HG03025 (cell line): ENCODE results near the gene SAMD14.

ENCODE experiments used
- ATAC-seq: cut with Tn5 transposase; IDR thresholded peaks from one replicate; pipeline ENCODE4 v1.9.1; 2021; ENCODE audit warnings: mild to moderate bottlenecking, moderate library complexity; ENCODE audit not compliant: unreplicated experiment, low FRiP score

Gene SAMD14

DNA sequence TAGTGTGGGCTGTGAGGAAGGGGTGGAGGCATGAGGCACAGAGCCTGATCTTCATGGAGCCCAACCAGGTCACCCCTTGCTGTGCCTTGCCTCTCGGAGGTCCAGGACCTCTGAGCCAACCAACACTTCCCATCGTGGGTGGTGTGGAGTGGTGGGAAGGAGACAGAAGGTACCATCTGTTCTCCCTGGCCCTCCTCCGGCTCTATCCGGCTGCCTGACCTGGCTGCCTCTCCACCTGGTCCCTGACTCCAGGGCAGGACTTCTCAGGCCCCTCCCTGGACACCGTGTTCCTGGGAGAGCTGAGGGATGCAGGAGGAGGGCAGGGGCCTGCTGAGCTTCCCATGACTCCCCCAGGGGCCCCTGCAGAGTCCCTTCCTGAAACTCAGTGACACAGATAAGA is 31.0 kb downstream of the SAMD14 start:
- no peak for ATAC-seq

DNA sequence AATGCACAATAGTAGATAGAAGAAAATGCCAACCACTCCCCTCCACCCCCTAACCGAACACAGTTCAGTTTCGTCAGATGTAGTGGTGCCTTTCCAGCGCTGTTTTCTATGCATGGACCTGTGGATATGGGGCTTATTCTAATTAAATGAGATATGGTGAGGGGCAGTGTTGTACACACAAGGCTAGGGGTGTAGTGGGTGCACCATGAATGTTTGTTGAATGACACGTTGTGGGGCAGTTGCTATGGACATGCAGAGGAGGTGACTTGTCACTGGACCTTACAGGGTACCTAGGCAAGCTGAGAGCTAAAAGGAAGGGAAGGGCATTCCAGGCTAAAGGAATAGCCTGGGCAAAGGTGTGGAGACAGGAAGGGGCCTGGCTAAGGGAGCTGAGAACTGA is 31.4 kb downstream of the SAMD14 start:
- ATAC-seq, result no peak

DNA sequence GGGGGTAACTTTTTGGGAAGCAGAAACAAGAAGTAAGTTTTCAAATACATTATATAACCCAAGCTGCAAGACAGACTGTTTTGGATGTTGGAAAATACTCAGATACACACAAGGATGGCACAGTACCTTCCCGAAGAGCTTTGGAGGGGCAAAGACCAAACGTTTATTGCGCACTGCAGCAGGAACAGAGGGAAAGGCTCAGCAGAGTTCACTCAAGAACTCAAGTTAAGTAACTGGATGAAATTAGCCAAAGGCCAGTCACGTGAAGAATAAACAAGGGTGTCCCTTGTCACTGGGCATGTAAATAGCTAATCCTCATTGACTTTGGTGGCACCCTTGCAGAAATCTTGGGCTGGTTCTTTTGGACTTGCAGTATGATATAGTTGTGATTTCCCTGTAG is 32.0 kb downstream of the SAMD14 start:
- ATAC-seq, result no peak

DNA sequence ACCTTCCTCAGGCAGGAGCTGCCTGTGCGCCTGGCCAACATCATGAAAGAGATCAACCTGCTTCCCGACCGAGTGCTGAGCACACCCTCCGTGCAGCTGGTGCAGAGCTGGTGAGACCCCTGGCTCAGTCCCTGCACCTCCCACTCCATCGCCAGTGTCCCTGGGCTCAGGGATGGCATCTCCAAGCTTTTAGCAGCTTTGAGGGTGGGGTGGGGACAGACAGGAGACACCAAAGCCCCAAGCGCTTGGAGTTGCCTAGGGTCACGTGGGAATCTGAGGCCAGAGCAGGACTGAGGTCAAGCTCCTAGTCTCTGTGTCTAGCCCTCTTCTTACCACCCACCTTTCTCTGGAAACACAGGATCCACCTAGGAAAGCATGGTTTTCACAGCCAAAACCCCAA is 32.5 kb downstream of the SAMD14 start:
- no peak for ATAC-seq

DNA sequence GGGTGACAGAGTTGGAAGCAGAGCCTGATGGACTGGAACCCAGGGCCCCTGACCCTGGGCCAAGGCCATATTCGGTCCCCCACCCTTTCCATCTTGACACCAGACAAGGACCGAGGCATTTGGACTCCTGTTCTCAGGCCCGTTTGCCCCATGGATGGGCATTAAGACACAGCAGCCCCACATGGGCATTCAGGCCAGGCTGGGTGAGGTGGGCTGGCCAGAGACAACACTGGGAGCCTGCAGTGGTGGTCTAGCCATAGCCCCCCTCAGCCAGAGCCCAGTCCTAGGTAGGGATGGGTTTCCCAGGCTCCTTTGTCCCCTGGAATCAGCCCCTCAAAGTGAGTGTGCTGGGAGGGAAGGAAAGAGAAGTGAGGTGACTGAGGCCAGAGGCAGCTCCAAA is 33.2 kb downstream of the SAMD14 start:
- no peak for ATAC-seq

DNA sequence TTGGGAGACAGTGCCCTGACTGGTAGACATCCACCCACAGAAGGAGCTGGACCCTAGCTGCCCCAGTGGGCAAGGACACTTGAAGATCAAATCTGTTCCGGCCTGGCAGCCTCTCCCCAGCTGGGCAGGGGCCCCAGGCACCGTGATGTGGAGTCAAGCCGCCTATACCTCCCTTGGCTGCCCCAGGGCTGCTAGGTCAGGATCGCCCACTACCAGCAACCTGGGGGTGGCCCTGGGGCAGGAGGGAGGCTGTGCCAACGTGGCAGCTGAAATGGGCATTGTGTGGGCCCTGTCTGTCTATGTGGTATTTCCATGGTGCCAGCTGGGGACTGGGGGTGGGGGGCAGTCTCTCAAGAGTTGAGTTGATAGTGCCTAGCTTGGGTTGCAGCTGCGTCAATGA is 33.9 kb downstream of the SAMD14 start:
- no peak for ATAC-seq

DNA sequence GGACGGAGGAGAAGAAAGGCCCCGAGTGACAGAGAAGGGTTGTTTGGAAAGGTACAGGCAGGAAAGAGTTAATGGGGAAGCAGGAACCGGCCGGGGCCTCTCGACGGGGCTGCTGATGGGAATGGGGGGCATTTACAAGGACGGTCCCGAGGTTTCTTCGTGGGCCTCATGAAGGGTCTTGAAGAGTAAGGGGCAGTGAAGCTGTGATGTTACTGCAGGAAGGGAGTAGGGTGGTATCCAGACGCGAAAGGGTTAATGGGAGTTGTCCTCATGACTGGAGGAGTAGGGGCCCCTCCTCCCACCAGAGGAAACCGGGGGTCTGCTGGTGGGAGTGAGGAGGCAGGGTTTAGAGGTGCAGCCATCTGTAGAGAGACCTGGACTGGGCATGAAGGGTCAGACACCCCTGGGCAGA is 34.3 kb downstream of the SAMD14 start:
- ATAC-seq, result no peak

DNA sequence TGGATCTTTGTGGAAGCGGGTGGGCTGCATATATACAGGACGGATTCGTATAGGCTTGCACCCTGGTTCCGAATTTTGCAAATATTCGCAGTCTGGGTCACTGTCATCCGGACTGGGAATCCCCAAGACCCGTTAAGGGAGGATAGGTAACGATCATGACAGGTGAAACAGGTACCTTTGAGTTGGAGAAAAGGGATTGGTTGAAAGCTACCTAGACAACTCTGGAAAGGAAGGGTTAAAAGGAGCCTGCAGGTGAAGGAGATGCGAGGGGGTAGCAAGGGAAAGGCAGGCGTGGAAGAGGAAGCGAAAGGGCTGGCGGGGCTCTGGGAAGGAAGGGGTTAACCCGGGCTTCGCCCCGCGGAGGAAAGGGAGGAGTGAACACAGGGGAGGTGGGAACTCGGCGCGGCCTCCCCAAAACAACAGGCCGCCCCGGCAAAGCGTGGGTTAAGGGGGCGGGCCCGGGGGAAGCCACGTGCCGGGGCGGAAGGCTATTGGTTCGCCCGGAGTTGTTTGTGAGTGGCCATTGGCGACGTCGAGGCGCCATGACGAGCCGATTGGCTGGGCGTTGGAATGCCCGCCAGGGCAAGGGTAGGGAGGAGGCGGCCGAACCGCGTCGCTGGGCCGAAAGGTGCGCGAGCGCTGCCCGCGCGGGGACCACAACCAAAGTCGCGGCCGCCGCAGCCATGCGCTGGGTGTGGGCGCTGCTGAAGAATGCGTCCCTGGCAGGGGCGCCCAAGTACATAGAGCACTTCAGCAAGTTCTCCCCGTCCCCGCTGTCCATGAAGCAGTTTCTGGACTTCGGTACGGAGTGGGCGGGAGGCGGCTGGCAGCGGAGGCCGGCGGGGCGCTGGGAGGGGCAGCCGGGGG is 35.0 kb downstream of the SAMD14 start, which contains the start of gene PDK2:
TSS of gene PDK2 (plus strand) at position 599 of the 867 bp plus-strand sequence. CDS start at position 684, 85 bp downstream.
- peak; percentile 89 for ATAC-seq

DNA sequence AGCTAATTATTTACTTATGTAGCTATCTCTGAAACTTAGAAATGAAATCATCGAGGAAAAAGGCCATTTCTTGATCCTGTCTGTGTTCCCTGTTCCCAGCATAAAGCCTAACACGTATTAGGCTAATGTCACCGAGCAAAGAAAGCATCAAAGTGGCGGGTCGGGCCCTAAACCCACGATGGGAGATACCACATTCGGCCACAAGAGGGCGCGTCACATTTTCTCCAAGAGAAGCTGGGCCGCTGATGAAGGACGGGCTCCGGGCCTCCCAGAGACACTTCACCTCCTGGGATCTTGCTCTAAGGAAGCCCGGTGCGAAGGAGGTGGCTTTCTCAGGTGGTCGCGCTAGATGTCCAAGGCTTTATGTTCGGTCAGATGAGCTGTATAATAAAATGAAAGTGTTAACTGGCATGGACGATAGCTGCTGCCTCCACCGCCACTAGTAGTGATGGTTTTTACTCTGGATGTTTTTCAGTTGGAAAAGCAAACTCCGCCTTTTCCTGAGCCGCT is 35.7 kb downstream of the SAMD14 start:
- ATAC-seq, result no peak

DNA sequence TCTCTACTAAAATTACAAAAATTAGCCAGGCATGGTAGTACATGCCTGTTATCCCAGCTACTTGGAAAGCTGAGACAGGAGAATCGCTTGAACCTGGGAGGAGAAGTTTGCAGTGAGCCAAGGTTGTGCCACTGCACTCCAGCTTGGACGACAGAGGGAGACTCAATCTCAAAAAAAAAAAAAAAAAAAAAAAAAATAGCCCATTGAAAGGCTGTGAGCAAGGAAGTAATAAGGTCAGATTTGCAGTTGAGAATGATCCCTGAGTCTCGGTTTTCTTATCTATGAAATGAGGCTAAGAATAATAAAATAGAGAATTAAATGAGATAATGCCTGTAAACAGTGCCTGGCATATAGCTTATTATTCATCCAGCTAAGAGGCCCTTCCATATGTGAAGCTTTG is 36.2 kb downstream of the SAMD14 start:
- ATAC-seq, result no peak

DNA sequence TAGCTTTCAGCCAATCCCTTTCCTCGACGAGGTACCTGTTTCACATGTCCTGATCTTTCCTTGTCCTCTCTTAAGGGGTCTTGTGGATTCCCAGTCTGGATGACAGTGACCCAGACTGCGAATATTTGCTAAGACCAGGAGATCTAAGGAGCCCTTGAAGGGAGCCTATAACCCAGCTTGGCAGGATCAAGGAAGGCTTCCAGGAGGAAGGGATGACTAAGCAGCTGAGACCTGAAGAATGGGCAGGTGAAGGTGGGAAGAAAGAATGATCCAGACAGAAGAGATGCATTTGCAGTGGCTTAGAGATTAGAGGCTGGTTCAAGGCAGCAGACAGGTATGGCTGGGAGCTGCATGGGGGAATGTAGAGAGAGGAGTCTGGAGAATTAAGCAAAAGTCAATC is 36.7 kb downstream of the SAMD14 start:
- no peak for ATAC-seq

DNA sequence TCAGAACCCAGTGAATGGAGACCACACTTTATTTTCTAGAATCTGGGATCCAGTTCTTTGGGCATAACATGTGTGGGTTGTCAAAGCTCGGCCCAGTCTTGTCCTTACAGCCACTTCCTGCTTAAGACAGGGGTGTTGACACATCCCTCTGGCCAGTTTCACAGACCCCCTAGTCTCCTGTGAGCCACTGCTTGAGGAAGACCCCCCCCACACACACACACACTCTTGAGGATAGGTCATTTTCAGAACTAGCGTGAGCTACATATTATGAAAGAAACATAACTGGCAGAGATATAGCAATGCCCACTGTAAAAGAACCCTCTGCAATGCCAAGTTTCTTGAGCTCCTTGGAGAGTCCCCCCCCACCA is 38.1 kb downstream of the SAMD14 start:
- no peak for ATAC-seq

DNA sequence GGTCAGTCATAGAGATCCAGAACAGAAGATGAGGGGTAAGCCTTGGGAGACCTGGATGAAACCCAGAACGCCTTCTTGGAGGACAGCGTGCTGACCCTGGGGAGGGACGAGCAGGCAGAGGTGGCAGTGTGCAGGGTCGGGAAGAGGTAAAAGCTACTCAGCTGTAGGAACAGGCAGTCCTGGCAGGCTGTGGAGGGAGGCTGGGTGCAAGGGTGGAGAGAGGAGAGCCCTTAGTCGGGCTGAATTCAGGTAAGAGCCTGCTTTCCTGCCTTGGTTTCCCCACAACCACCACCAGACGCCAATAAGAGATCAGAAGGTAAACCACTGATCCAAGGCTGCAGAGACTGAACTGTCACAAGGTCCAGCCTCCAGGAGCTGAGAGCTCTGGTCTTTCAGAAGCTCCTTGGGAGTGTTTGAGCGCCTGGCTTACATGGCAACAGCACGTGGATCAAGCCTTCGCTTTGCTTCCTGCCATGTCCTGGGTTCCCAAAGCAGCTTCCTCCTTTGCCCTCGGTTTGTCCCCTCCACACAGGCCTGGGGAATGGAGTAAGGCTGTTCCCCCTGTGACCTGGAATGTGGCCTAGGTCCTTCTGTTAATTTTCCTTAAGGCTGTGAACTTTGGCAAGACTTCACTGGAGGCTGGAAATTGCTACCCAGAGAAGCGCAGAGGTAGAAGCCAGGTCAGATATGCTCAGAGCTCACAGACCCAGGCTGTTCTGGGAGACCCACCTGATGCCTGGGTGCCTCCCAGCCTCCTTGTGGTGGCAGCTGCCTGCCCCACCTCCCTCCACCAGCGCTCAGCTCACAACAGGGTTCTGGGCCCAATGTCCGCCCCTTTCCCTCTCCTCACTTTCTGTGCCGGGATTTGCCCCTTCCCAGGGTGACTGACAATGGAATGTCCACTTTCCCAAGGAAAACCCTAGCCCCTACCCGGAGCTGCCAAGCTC is 38.7 kb downstream of the SAMD14 start:
- ATAC-seq, result no peak

DNA sequence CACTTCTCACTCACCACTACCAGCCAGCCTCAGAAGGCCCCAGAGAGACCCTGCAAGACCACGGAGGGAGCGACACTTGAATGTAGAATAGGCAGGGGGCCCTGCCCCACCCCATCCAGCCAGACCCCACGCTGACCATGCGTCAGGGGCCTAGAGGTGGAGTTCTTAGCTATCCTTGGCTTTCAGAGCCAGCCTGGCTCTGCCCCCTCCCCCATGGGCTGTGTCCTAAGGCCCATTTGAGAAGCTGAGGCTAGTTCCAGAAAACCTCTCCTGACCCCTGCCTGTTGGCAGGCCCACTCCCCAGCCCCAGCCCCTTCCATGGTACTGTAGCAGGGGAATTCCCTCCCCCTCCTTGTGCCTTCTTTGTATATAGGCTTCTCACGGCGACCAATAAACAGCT is 39.9 kb downstream of the SAMD14 start:
- no peak for ATAC-seq

DNA sequence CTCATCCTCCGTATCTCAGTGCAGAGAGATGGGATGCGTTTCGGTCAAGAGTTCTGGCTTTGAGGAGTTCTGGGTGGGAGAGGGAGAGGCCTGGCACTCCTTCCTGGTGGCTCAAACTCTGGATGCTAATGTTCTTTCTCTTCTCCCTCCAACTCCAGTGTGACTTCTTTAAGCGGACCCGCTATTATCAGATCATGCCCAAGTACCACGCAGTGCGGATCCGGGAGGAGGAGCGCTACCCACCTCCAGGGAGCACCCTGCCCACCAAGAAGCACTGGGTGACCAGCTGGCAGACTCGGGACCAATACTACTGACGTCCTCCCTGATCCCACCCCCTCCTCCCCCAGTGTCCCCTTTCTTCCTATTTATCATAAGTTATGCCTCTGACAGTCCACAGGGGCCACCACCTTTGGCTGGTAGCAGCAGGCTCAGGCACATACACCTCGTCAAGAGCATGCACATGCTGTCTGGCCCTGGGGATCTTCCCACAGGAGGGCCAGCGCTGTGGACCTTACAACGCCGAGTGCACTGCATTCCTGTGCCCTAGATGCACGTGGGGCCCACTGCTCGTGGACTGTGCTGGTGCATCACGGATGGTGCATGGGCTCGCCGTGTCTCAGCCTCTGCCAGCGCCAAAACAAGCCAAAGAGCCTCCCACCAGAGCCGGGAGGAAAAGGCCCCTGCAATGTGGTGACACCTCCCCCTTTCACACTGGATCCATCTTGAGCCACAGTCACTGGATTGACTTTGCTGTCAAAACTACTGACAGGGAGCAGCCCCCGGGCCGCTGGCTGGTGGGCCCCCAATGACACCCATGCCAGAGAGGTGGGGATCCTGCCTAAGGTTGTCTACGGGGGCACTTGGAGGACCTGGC is 40.8 kb downstream of the SAMD14 start:
- no peak for ATAC-seq

DNA sequence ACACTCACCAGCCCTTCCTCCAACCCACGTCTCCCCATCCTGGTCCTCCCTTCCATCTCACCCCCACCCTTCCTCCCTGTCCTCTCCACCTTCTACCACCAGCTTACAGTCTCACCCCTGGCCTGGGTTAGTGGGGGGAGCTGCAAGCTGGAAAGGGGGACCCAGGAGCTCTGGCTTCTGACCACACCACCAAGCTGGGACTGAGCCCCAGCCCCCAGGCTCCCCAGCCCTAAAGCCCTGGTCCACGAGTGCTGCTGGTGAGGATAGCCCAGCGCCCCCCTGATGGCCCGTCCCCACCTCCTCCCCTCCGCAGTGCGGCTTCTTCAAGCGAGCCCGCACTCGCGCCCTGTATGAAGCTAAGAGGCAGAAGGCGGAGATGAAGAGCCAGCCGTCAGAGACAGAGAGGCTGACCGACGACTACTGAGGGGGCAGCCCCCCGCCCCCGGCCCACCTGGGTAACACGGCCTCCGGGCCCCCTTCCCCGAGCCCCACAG is 42.0 kb downstream of the SAMD14 start:
- ATAC-seq, result no peak

DNA sequence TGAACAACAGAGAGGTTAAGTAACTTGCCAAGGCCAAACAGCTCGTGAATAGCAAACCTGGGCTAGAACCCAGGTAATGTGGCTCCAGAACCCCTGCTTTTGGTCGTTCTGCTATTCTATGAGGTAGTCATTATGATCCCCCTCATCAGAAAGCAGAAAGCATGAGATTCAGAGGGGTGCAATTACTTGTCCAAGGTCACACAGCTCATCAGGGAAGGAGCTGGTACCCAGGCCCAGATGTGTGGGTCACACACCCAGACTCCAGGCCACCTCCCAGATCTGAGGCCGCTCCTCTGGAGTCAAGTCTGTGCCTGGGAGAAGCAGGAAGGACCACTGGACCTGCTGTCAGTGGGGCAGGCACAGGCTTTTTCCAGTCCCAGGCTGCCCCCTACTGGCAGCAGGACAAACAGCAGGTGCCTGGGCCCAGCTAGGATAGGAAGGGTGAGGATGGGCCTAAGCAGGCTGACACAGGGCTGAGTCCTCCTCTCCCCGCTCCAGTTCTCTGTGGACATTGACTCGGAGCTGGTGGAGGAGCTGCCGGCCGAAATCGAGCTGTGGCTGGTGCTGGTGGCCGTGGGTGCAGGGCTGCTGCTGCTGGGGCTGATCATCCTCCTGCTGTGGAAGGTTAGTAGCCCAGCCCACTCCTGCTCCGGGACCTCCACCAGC is 42.6 kb downstream of the SAMD14 start:
- ATAC-seq, result no peak

DNA sequence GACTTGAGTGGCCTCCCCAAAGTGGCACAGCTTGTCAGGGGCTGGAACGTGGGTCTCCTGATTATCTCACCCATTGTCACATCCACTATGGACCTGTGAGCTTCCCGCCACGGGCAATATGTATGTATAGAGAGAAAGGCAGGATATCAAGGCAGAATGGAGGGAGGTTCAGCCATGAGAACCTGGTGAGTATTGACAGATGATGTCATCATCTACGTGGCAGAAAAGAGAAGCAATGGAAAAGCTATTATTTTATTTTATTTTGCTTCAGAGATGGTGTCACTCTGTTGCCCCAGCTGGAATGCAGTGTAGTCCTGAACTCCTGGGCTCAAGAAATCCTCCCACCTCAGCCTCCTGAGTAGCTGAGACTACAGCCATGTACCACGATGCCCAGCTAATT is 48.2 kb downstream of the SAMD14 start:
- ATAC-seq, result no peak

DNA sequence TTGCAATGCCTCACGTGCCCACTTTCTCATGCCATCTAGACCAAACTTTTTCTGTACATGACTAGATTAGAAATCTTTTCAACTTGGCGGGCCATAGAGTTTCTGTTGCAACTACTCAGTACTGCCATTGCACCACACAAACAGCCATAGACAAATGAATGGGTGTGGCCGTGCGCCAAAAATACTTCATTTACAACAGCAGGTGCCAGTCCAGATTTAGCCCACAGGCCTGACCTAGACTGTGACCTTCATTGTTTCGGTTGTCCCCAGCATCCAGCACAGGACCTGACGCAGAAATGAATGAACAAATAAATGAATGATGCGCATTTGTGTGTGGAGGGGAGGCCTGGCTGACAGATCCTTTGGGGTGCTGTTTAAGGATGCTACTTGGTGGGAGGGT is 49.1 kb downstream of the SAMD14 start:
- ATAC-seq, result no peak

DNA sequence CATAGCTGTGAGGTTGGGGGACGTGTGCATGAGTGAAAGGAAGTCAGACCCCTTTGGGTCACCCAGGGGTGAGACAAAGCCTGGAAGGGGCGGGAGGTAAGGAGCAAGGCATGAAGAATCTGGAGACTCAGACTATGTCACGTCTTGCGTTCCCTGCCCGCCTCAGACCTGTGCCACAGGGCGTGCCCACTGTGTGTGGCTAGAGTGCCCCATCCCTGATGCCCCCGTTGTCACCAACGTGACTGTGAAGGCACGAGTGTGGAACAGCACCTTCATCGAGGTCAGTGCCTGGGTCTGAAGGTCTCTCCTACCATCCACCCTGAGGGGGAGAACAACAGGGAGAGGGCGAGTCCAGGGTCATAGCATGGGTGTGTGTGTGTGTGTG is 49.9 kb downstream of the SAMD14 start:
- ATAC-seq, result no peak
